Measurements from ENCODE around the gene ATAD3B.

GRCh38 chr1:1528301-1529267 lies 57.0 kb downstream of the ATAD3B start:
- TF ChIP-seq CTCF (conservative IDR thresholded peaks at IDR 0.05; ENCODE audit: low read depth, low read length) (no peak), POLR2A (IDR thresholded peaks at IDR 0.05; ENCODE audit: low read depth, low read length) (no peak), MAFK (IDR thresholded peaks at IDR 0.05; ENCODE audit: low read depth, low read length) (no peak), RFX5 (IDR thresholded peaks at IDR 0.05; ENCODE audit: low read depth, low read length) (no peak), FOS (IDR thresholded peaks at IDR 0.05; ENCODE audit: low read depth, low read length) (no peak), MAZ (IDR thresholded peaks at IDR 0.05; ENCODE audit: borderline replicate concordance, low read depth, low read length) (no peak), RAD21 (IDR thresholded peaks at IDR 0.05; ENCODE audit: low read length) (no peak), CEBPB (IDR thresholded peaks at IDR 0.05; ENCODE audit: low read depth, low read length) (no peak), USF2 (IDR thresholded peaks at IDR 0.05; ENCODE audit: low read depth, low read length) (no peak), RCOR1 (IDR thresholded peaks at IDR 0.05; ENCODE audit: insufficient replicate concordance, low read length) (no peak), MXI1 (IDR thresholded peaks at IDR 0.05; ENCODE audit: borderline replicate concordance, low read depth, low read length) (no peak), ELK1 (IDR thresholded peaks at IDR 0.05; ENCODE audit: borderline replicate concordance, low read depth, low read length) (no peak), SMC3 (IDR thresholded peaks at IDR 0.05; ENCODE audit: low read depth, low read length) (no peak)
